ENCODE results near the gene HACL1.

The HACL1 gene

GRCh38 chr3:15523660-15524417 lies 77.5 kb downstream of the HACL1 start:
- peak; percentile 7 to 27 for DNase-seq

- peak in 1 of 2 donors; percentile 46 for DNase-seq
Observed at GRCh38 chr3:15522016-15522415, 79.4 kb downstream of the HACL1 start.

GRCh38 chr3:15521573-15521965 lies 79.8 kb downstream of the HACL1 start, which contains the start of gene COLQ:
COLQ (minus strand) TSS chr3:15521706; CDS start chr3:15521625, 81 bp downstream.
- no peak for DNase-seq

GRCh38 chr3:15520804-15521572 lies 80.4 kb downstream of the HACL1 start:
- DNase-seq: peak in 1 of 2 donors; percentile 44

- peak; percentile 40 to 61 for DNase-seq
Observed at GRCh38 chr3:15520185-15520584, 81.2 kb downstream of the HACL1 start.

- DNase-seq: no peak
Observed at GRCh38 chr3:15519096-15519495, 82.3 kb downstream of the HACL1 start.

GRCh38 chr3:15514663-15515340 lies 86.6 kb downstream of the HACL1 start:
- no peak for DNase-seq

- no peak for DNase-seq
Observed at GRCh38 chr3:15513810-15514662, 87.3 kb downstream of the HACL1 start.

GRCh38 chr3:15513116-15513515 lies 88.3 kb downstream of the HACL1 start:
- DNase-seq: no peak

GRCh38 chr3:15512166-15512565 lies 89.2 kb downstream of the HACL1 start:
- DNase-seq: peak; percentile 46 to 53

- DNase-seq: no peak
Observed at GRCh38 chr3:15511156-15511555, 90.2 kb downstream of the HACL1 start.
